Erythroblast (primary cell): ENCODE data around the gene RNGTT.

Experiments
- GATA1 ChIP-seq: IDR thresholded peaks from 2 replicates; pipeline ENCODE4 v1.6.1; 2011; ENCODE audit warnings: low read depth, mild to moderate bottlenecking, control low read depth, low read length, moderate library complexity
- POLR2A ChIP-seq: IDR thresholded peaks from 2 replicates; pipeline ENCODE4 v1.6.1; 2011; ENCODE audit warnings: mild to moderate bottlenecking, low read length

DNA sequence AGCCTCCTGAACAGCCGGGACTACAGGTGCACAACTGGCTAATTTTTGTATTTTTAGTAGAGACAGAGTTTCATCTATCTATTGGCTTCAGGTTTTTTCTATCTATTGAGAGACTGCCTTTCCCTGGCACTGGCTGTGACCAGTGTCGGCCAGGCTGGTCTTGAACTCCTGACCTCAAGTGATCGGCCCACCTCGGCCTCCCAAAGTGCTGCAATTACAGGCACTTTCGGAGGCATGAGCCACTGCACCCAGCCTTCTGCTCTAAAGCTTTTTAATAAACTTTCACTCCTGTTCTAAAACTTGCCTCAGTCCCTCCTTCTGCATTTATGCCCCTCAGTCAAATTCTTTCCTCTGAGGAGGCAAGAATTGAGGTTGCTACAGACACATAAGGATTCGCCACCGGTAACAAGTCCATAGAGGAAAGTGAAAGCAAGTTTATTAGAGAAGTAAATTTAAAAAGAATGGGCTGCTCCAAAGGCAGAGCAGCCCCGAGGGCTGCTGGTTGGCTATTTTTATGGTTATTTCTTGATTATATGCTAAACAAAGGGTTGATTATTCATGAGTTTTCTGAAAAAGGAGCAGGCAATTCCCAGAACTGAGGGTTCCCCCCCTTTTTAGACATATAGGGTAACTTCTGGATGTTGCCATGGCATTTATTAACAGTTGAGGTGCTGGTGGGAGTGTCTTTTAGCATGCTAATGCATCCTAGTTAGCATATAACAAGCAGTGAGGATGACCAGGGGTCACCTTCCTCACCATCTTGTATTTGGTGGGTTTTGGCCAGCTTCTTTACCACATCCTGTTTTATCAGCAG, 44.8 kb upstream of the RNGTT start:
- TF ChIP-seq POLR2A (no peak), GATA1 (no peak)
